T-helper 1 cell treated with Interleukin-12 subunit alpha and Interleukin-12 subunit beta and Interleukin-4 antibody, amounts not matched to agents 30 μg/mL and 1 μg/mL, for 36 hours (primary cell): ENCODE results near the gene YAP1.

Experiments used
- H3K27ac Mint-ChIP-seq: one replicate; pipeline ENCODE4 v1.8.0; 2021; ENCODE audit warnings: mild to moderate bottlenecking, mixed read lengths
- H3K27me3 Mint-ChIP-seq: one replicate; pipeline ENCODE4 v1.8.0; 2021; ENCODE audit warnings: low read depth, mixed read lengths
- H3K36me3 Mint-ChIP-seq: one replicate; pipeline ENCODE4 v1.8.0; 2021; ENCODE audit warnings: low read depth, mixed read lengths
- H3K4me1 Mint-ChIP-seq: one replicate; pipeline ENCODE4 v1.8.0; 2021; ENCODE audit warnings: low read depth, mixed read lengths
- H3K4me3 Mint-ChIP-seq: one replicate; pipeline ENCODE4 v1.8.0; 2021; ENCODE audit warnings: mild to moderate bottlenecking, moderate library complexity, mixed read lengths
- H3K9me3 Mint-ChIP-seq: one replicate; pipeline ENCODE4 v1.8.0; 2021; ENCODE audit warnings: mixed read lengths

The YAP1 gene

GRCh38 chr11:102138670-102139069, 28.4 kb downstream of the YAP1 start:
- no peaks in the 10 kb centered on the region for H3K9me3 Mint-ChIP-seq
- H3K27ac Mint-ChIP-seq, result no peak overlapping the region
- no peaks in the 10 kb centered on the region for H3K27me3 Mint-ChIP-seq
- no peaks in the 10 kb centered on the region for H3K4me1 Mint-ChIP-seq
- H3K4me3 Mint-ChIP-seq, result no peak overlapping the region
- H3K36me3 Mint-ChIP-seq, result no peaks in the 10 kb centered on the region

- H3K27ac Mint-ChIP-seq, result no peak overlapping the region
- H3K9me3 Mint-ChIP-seq, result no peaks in the 10 kb centered on the region
- no peak overlapping the region for H3K4me3 Mint-ChIP-seq
- no peaks in the 10 kb centered on the region for H3K36me3 Mint-ChIP-seq
- no peaks in the 10 kb centered on the region for H3K4me1 Mint-ChIP-seq
- H3K27me3 Mint-ChIP-seq, result no peaks in the 10 kb centered on the region
Measured at GRCh38 chr11:102139081-102139498, 28.8 kb downstream of the YAP1 start.

GRCh38 chr11:102142333-102142732, 32.1 kb downstream of the YAP1 start:
- no peaks in the 10 kb centered on the region for H3K9me3 Mint-ChIP-seq
- no peak overlapping the region for H3K27ac Mint-ChIP-seq
- H3K36me3 Mint-ChIP-seq, result no peaks in the 10 kb centered on the region
- no peaks in the 10 kb centered on the region for H3K4me1 Mint-ChIP-seq
- H3K4me3 Mint-ChIP-seq, result no peak overlapping the region
- peaks cover 6% of the 10 kb centered on the region for H3K27me3 Mint-ChIP-seq

- Mint-ChIP-seq H3K27ac (no peak overlapping the region), H3K4me3 (no peak overlapping the region), H3K36me3 (no peaks in the 10 kb centered on the region), H3K27me3 (peaks cover 6% of the 10 kb centered on the region), H3K4me1 (no peaks in the 10 kb centered on the region), H3K9me3 (no peaks in the 10 kb centered on the region)
Measured at GRCh38 chr11:102143867-102144266, 33.6 kb downstream of the YAP1 start.

GRCh38 chr11:102144357-102145355, 34.4 kb downstream of the YAP1 start:
- no peaks in the 10 kb centered on the region for H3K9me3 Mint-ChIP-seq
- no peak overlapping the region for H3K27ac Mint-ChIP-seq
- no peak overlapping the region for H3K4me3 Mint-ChIP-seq
- no peaks in the 10 kb centered on the region for H3K4me1 Mint-ChIP-seq
- H3K36me3 Mint-ChIP-seq, result no peaks in the 10 kb centered on the region
- peaks cover 12% of the 10 kb centered on the region for H3K27me3 Mint-ChIP-seq

- no peaks in the 10 kb centered on the region for H3K4me1 Mint-ChIP-seq
- no peak overlapping the region for H3K4me3 Mint-ChIP-seq
- no peaks in the 10 kb centered on the region for H3K36me3 Mint-ChIP-seq
- no peak overlapping the region for H3K27ac Mint-ChIP-seq
- H3K9me3 Mint-ChIP-seq, result no peaks in the 10 kb centered on the region
- peaks cover 12% of the 10 kb centered on the region for H3K27me3 Mint-ChIP-seq
Measured at GRCh38 chr11:102147015-102147414, 36.8 kb downstream of the YAP1 start.

GRCh38 chr11:102147632-102148031, 37.4 kb downstream of the YAP1 start:
- H3K4me3 Mint-ChIP-seq, result no peak overlapping the region
- no peak overlapping the region for H3K27ac Mint-ChIP-seq
- H3K4me1 Mint-ChIP-seq, result no peaks in the 10 kb centered on the region
- no peaks in the 10 kb centered on the region for H3K36me3 Mint-ChIP-seq
- peaks cover 12% of the 10 kb centered on the region for H3K27me3 Mint-ChIP-seq
- H3K9me3 Mint-ChIP-seq, result no peaks in the 10 kb centered on the region

- no peaks in the 10 kb centered on the region for H3K36me3 Mint-ChIP-seq
Measured at GRCh38 chr11:102148059-102148458, 37.8 kb downstream of the YAP1 start.

GRCh38 chr11:102151784-102152525, 41.7 kb downstream of the YAP1 start:
- Mint-ChIP-seq H3K27ac (no peak overlapping the region), H3K36me3 (no peaks in the 10 kb centered on the region), H3K4me1 (no peaks in the 10 kb centered on the region), H3K27me3 (peaks cover 6% of the 10 kb centered on the region), H3K4me3 (no peak overlapping the region), H3K9me3 (no peaks in the 10 kb centered on the region)

More at GRCh38 chr11:102148059-102148458, 37.8 kb downstream of the YAP1 start:
- H3K9me3 Mint-ChIP-seq, result no peaks in the 10 kb centered on the region
- no peak overlapping the region for H3K27ac Mint-ChIP-seq
- no peak overlapping the region for H3K4me3 Mint-ChIP-seq
- H3K27me3 Mint-ChIP-seq, result peaks cover 12% of the 10 kb centered on the region
- H3K4me1 Mint-ChIP-seq, result no peaks in the 10 kb centered on the region

GRCh38 chr11:102153082-102153481, 42.8 kb downstream of the YAP1 start:
- Mint-ChIP-seq H3K9me3 (no peaks in the 10 kb centered on the region), H3K27ac (no peak overlapping the region), H3K27me3 (peaks cover 7% of the 10 kb centered on the region), H3K36me3 (no peaks in the 10 kb centered on the region), H3K4me3 (no peak overlapping the region), H3K4me1 (no peaks in the 10 kb centered on the region)

GRCh38 chr11:102154806-102155205, 44.6 kb downstream of the YAP1 start:
- Mint-ChIP-seq H3K36me3 (no peaks in the 10 kb centered on the region), H3K4me1 (no peaks in the 10 kb centered on the region), H3K4me3 (no peak overlapping the region), H3K9me3 (no peaks in the 10 kb centered on the region), H3K27me3 (peaks cover 4% of the 10 kb centered on the region), H3K27ac (no peak overlapping the region)

GRCh38 chr11:102155676-102156075, 45.4 kb downstream of the YAP1 start:
- Mint-ChIP-seq H3K4me3 (no peak overlapping the region), H3K4me1 (no peaks in the 10 kb centered on the region), H3K9me3 (no peaks in the 10 kb centered on the region), H3K27me3 (peaks cover 4% of the 10 kb centered on the region), H3K27ac (no peak overlapping the region), H3K36me3 (no peaks in the 10 kb centered on the region)

GRCh38 chr11:102157219-102157618, 47.0 kb downstream of the YAP1 start:
- H3K4me1 Mint-ChIP-seq, result no peaks in the 10 kb centered on the region
- no peak overlapping the region for H3K4me3 Mint-ChIP-seq
- H3K27me3 Mint-ChIP-seq, result peaks cover 4% of the 10 kb centered on the region
- H3K36me3 Mint-ChIP-seq, result no peaks in the 10 kb centered on the region
- no peaks in the 10 kb centered on the region for H3K9me3 Mint-ChIP-seq
- H3K27ac Mint-ChIP-seq, result no peak overlapping the region

- H3K27ac Mint-ChIP-seq, result no peak overlapping the region
Measured at GRCh38 chr11:102158164-102158735, 48.0 kb downstream of the YAP1 start.

More at GRCh38 chr11:102158164-102158735, 48.0 kb downstream of the YAP1 start:
- Mint-ChIP-seq H3K4me1 (no peaks in the 10 kb centered on the region), H3K4me3 (no peak overlapping the region), H3K36me3 (no peaks in the 10 kb centered on the region), H3K9me3 (no peaks in the 10 kb centered on the region), H3K27me3 (peaks cover 4% of the 10 kb centered on the region)
